NCI-H1105 (cell line): ENCODE results near the gene SERGEF.

Experiments
- DNase-seq: peaks from one replicate; lab custom pipeline; 2025; lab: John Stamatoyannopoulos, UW

Gene SERGEF

DNA sequence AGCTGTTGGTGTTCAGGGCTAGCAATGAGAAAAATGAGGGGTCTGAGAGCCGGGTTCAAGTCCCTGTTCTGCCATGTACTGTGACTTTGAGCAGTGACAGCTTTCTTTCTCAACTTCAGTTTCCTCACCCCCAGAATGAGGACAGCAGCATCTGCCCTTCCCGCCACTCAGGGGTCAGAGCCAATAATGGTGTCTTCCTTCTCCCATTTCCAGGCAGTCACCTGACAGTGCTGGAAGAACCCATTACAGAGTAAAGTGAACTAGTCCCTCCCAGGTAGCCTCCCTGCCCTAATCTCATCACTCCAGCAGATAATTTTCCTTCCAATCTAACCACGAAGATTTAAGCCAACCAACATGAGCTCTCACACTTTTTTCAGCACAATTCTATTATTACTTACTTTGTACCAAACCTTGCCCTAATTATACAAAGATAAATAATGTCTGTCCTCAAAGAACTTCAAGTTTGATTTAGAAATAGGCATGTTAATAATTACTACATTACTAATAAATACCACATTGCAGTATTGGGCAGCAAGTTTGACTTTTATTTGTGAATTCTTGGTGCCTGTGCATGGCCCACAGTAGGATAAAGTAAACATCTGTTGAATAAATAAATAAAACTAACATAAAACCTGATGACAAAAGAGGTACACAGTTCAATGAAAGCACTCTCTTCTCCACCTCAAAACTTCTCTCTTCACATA is 61.0 kb downstream of the SERGEF start:
- no peak for DNase-seq

GRCh38 chr11:17950644-17951043 is 62.2 kb downstream of the SERGEF start:
- DNase-seq: no peak

- no peak for DNase-seq
Measured at GRCh38 chr11:17948296-17948695, 64.6 kb downstream of the SERGEF start.

GRCh38 chr11:17939542-17939941 is 73.3 kb downstream of the SERGEF start:
- no peak for DNase-seq

DNA sequence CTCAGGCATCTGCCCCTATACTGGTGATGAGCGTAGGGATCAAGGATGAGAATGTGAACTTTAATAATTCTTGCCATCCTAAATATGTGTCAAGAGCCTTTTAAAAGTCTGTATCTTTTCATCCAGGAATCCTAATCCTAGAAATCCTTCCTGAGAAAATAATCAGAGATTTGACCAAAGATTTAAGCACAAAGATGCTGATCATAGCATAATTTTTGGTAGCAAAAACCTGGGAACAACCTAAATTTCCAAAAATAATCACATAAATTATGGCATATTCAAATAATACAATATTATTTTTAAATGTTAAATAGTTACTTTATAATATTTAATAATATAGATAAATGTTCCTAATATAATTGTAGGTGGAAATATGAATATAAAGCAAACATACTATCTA is 76.1 kb downstream of the SERGEF start:
- DNase-seq: no peak

DNA sequence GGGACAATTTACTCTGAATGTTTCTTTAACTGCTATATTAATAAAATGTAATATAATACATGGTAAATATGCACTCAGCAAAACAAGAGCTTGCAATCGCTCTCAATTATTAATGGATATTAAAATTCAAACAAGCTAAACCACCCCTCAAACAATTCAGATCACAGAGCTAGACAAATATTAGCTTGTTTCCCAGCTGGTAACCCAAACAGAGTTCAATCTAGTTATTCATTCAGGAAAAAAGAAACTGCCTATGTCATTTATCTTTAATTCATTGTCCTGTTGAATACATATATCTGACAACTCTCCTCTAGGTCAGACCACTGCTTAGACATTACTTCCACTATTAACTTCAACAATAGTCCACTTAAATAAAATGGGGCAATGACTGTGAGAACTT is 78.7 kb downstream of the SERGEF start:
- no peak for DNase-seq

GRCh38 chr11:17933708-17934107 is 79.1 kb downstream of the SERGEF start:
- DNase-seq: no peak

- DNase-seq: no peak
Measured at GRCh38 chr11:17932472-17932871, 80.4 kb downstream of the SERGEF start.

DNA sequence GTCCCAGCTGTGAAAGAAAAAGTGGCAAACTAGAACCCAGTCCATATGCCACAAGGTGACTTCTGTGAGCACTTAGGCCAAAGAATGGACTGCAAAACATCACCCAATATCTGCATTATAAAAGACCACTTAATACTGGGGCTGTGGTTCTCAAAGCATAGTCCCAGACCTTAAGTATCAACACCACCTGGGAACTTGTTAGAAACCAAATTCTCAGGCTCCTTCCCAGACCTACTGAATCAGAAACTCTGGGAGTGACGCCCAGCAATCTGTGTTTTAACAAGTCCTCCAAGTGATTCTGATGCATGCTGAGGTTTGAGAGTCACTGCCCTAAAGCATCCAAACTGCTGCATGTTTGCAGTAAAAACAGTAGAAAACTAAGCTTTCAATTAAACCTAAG is 81.3 kb downstream of the SERGEF start:
- DNase-seq: no peak

GRCh38 chr11:17930544-17931125 is 82.2 kb downstream of the SERGEF start:
- no peak for DNase-seq

GRCh38 chr11:17929171-17929570 is 83.7 kb downstream of the SERGEF start:
- no peak for DNase-seq

- DNase-seq: no peak
Measured at GRCh38 chr11:17927681-17928343, 85.0 kb downstream of the SERGEF start.

DNA sequence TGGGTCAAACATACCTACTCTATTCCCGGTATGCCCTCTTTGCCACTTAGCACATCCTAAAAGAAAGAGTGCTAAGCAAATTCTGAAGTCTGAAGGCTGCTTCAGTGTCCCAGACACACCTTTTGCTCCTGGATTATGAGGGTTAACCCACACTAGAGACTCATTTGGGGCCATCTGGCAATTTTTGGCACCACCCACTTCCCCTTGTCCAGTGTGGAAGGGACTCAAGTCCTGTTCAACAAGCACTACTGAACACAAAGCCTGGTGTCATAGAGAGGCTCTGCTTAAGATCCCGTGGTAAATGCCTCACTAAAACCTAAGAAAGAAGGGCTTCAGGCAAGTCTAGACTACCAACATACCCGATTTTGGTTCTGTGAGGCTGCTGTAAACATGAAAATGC is 85.8 kb downstream of the SERGEF start:
- no peak for DNase-seq

DNA sequence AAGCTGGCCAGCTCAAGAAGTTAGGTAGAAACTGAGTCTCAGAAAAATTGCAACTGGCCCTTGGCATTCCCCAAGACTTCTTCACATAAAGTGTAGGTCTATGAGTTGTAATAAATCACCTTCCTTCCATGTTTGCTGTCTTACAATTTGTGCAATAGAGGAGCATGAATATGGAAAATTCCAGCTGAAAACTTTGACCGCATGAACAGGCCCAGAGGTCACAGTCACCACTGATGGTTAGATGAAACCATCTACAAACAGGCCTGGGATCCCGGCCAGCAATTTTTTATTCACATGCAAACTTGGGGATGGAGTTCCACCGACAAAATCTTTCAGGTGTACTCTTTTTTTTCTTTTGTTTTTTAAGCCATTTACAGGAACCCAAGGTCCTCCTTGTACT is 88.1 kb downstream of the SERGEF start:
- DNase-seq: no peak

GRCh38 chr11:17923217-17923616 is 89.6 kb downstream of the SERGEF start:
- no peak for DNase-seq

DNA sequence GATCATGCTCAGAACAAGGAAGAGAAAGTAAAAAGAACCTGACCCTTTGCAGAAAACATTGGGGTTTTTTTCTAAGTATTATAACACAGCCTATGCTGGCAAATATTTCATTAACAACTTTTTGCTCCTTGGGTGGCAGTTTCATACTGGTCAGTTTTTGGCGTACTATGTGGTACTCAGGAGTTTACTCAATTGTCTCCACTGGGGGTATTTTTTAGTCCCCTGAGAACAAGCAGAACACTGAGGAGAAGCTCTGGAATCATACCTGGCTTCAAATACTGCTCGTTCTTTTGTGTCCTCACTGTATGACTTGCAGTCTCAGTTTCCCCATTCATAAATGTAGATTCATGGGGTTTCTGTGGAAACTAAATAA is 90.4 kb downstream of the SERGEF start:
- DNase-seq: no peak

GRCh38 chr11:17921659-17922415 is 91.0 kb downstream of the SERGEF start:
- no peak for DNase-seq

GRCh38 chr11:17918049-17918605 is 94.7 kb downstream of the SERGEF start:
- no peak for DNase-seq

- no peak for DNase-seq
Measured at GRCh38 chr11:17917556-17917955, 95.3 kb downstream of the SERGEF start.

DNA sequence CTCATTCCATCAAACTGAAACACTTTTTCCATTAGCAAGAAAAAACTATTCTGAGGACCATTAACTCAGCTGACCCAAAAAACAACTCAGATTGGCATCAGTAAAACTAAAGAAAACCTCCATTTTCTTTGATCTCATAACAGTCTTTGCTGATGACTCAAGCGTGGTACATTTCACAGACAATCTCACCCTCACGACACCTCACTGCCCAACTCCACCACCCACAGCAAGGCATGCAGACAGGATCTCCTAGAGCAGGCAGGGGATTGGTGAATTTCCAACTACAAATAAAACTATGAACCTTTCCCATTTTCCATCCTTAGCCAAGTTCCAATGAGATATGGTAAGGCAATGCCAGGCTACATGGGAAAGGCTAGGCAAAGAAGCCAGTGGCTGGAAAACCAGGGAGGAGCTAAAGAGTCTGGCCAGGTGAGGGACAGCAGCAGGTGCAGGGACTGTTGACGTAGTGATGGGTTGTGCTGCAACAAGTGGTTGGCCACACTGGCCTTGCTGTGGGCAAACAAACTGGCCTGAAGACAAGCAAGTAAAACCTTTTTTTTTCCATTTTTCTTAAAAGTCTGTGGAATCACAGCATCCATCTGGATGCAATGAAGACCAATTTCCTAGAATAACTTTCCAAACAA is 97.2 kb downstream of the SERGEF start:
- no peak for DNase-seq

GRCh38 chr11:17914957-17915356 is 97.9 kb downstream of the SERGEF start:
- no peak for DNase-seq

GRCh38 chr11:17907046-17907445 is 105.8 kb downstream of the SERGEF start:
- no peak for DNase-seq
